ENCODE results near the gene CST3.

GRCh38 chr20:23667666-23668065, 29.9 kb upstream of the CST3 start:
- no peak for TF ChIP-seq CTCF (IDR thresholded peaks at IDR 0.05)
- no peak for TF ChIP-seq POLR2AphosphoS5 (IDR thresholded peaks at IDR 0.05; ENCODE audit: low read depth, low read length)
- TF ChIP-seq REST (IDR thresholded peaks at IDR 0.05; ENCODE audit: insufficient read depth in 1 of 2, low read depth in 2 of 2, low read length in 1 of 2), result no peak
- TF ChIP-seq SIN3A (IDR thresholded peaks at IDR 0.05; ENCODE audit: borderline replicate concordance, insufficient read depth, low read depth, low read length), result no peak
- no peak for TF ChIP-seq TCF7L2 (IDR thresholded peaks at IDR 0.05; ENCODE audit: low read depth, low read length)
